C1 segment of cervical spinal cord (tissue), 14 donors: Measurements from ENCODE around the gene DGKZ.
A peak's percentile ranks its signal among the peaks of the same experiment; 100 is the strongest.
"Not testable (repeated sequence)": the region's sequence is repeated elsewhere in the genome, so short reads cannot be mapped to it uniquely, and the experiment has no call there.

Source experiments
- DNase-seq, 14 donors: peaks; one replicate each; lab custom pipeline; 2025; lab: John Stamatoyannopoulos, UW

DGKZ gene

DNA sequence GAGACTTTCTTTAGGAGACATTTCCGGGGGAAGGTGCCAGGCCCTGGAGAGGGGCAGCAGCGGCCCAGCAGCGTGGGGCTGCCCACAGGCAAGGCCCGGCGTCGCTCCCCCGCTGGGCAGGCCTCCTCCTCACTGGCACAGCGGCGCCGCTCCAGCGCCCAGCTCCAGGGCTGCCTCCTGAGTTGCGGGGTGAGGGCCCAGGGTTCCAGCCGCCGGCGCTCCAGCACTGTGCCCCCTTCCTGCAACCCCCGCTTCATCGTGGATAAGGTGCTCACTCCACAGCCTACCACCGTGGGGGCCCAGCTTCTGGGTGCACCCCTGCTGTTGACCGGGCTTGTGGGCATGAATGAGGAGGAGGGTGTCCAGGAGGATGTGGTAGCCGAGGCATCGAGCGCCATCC, 19.0 kb downstream of the DGKZ start:
- DNase-seq = no peak

DNA sequence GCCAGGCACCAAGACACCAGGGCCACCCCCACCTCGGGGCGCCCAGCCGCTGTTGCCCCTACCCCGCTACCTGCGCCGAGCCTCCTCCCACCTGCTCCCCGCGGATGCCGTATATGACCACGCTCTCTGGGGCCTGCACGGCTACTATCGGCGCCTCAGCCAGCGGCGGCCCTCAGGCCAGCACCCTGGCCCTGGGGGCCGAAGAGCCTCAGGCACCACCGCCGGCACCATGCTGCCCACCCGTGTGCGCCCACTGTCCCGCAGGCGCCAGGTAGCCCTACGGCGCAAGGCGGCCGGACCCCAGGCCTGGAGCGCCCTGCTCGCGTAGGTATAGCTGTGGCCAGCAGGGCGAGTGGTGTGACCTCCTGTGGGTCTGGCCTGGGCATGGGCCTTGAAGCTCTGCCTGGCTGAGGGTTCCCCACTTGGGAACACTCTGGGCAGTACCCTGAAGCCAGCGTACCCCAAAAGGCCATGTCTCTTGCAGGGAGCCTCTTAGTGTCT, 19.4 kb downstream of the DGKZ start:
- DNase-seq = no peak

DNA sequence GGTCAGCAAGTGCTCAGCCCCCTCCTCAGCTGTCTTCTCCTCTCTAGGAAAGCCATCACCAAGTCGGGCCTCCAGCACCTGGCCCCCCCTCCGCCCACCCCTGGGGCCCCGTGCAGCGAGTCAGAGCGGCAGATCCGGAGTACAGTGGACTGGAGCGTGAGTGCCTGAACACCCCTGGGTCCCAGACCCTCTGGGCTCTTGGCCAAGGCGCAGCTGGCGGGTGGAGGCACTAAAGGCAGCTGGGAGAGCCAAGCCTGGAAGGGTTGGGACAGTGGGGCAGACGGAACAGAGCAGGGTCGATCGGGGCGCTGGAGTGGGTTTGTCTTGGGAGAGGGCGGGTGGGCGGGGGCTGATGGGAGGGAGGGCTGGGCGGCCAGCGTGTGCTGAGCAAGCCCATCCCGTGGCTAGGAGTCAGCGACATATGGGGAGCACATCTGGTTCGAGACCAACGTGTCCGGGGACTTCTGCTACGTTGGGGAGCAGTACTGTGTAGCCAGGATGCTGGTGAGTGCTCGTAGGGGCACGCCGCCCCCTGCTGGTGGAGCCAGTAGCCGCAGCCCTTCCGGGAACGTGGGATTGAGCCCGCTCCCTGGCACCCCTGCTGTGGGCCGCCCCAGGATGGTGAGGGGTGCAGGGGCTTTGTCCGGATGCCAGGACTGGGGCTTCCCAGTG, 20.1 kb downstream of the DGKZ start:
- peak in 11 of 14 donors; percentile 31 to 70 (median 51) for DNase-seq

DNA sequence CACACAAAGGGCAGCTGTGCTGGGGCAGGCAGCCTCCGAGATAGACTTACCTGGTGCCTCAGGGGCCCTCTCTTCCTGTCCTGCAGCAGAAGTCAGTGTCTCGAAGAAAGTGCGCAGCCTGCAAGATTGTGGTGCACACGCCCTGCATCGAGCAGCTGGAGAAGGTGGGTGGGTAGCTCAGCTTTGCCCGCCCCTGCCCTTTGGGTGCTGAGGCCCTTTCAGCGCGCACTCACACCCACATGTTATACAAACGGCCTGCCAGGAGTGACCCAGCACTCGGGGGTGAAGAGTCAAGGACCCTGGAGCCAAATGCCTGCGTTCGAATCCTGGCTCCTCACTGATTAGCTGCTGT, 20.6 kb downstream of the DGKZ start:
- DNase-seq = no peak

DNA sequence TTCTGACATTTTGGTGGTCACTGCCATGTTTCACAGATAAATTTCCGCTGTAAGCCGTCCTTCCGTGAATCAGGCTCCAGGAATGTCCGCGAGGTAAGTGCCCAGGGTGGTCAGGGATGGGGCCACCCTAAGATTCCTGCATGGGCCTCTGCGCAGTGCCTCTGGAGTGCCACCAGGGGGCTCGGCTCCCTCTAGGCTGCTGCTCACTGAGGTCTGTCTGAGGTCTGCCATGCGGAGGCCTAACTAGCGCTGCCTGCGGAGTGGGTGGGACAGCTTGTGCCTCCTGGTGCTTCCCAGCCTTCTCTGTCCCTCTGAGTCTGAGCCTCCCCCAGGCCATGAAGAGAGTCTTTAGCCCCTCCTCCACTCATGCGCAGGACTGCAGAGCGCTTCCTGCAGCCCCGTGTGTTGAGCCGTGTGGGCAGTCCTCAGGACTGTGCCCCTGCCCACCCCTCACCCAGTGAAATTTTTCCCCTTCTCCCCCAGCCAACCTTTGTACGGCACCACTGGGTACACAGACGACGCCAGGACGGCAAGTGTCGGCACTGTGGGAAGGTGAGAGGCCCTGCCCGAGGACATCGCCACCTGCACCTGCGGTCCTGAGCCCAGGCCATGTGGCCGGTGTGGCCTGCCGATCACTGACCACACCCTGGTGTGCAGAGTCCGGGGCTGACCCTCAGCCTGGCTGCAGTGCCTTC, 22.3 kb downstream of the DGKZ start:
- DNase-seq = no peak

DNA sequence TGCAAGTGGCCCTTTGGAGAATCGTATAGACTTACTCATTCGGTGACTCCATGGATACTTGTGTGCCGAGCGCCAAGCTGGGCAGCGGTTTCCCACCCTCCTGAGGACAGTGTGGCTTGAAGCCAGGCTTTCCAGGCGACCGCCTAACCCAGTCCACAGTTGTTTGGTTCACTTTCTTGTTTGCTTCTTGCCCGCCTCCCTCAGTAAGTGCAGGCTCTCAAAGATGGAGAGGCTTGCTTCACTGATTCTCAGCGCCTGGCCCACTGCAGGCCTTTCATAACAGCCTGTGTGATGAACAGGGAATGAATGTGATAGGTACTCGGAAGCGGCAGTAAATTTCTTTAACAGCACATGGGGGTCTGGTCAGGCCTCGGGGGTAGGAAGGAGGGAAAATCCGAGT, 23.0 kb downstream of the DGKZ start:
- no peak for DNase-seq

DNA sequence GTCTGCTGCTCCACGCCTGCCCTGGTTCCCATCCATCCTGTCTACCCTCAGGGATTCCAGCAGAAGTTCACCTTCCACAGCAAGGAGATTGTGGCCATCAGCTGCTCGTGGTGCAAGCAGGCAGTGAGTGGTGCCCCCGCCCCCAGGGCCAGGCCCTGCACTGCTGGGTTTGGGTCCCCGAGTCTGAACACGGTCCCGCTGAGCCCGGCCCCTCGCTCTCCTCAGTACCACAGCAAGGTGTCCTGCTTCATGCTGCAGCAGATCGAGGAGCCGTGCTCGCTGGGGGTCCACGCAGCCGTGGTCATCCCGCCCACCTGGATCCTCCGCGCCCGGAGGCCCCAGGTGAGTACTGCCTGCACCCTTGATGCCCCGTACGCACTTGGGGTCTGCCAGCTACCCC, 24.0 kb downstream of the DGKZ start:
- not testable (repeated sequence) for DNase-seq

DNA sequence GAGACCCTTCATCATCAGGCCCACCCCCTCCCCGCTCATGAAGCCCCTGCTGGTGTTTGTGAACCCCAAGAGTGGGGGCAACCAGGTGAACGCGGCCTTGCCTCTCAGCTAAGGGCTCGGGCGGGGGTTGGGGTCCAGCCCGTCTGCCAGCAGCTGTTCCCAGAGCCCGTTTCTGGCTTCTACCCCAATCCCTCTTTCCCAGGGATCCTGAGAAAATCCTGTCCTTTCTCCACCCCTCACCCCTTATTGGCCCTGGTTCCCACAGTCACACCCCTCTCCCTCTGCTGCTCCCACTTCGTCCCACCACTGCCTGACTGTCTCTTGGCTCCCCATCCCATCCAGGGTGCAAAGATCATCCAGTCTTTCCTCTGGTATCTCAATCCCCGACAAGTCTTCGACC, 24.8 kb downstream of the DGKZ start:
- DNase-seq = no peak

DNA sequence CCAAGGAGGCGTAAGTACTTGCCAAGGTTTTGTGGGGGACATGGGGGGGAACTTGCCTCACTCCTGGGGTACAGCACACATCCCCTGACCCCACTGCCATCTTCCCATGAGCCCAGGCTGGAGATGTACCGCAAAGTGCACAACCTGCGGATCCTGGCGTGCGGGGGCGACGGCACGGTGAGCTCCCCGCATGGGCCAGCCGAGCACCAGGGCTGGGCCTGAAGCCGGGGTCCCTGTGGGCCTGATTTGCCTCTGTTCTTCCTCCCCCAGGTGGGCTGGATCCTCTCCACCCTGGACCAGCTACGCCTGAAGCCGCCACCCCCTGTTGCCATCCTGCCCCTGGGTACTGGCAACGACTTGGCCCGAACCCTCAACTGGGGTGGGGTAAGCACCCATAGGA, 25.2 kb downstream of the DGKZ start:
- not testable (repeated sequence) for DNase-seq

DNA sequence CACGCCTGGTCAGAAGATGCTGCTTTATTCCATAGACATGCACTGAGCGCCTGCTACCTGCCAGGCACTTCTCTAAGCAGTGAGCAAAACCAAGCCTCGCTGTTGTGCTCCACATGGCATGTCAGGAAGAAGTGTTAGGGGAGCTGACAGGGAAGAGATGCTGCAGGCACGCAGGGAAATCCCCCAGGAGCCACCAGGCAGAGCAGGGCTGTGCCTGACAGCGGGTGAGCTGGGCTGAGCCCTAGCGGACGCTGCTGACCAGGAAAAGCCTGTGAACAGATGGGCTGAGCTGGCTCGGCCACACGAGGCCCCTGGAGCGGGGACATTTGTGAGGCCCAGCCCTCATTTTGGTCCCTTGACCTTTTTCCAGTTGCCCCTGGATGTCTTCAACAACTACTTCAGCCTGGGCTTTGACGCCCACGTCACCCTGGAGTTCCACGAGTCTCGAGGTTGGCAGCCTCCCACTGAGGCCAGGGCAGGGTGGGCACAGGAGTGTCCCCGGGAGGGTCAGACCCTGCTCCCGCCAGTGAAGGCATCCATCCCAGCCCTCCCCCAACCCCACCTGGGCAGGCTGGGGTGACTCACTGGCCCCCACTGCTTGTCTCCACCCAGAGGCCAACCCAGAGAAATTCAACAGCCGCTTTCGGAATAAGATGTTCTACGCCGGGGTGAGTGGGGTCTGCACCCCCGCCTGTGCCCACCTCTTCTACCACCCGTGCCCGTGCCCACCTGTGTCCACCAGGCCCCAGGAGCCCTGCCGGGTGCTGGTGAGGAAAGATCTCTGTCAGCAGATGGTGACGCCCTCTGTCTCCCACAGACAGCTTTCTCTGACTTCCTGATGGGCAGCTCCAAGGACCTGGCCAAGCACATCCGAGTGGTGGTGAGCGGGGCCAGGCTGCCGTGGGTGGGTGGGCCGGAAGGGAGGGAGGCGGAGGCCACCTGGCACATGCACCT, 26.8 kb downstream of the DGKZ start:
- peak in 1 of 14 donors; percentile 24 for DNase-seq

DNA sequence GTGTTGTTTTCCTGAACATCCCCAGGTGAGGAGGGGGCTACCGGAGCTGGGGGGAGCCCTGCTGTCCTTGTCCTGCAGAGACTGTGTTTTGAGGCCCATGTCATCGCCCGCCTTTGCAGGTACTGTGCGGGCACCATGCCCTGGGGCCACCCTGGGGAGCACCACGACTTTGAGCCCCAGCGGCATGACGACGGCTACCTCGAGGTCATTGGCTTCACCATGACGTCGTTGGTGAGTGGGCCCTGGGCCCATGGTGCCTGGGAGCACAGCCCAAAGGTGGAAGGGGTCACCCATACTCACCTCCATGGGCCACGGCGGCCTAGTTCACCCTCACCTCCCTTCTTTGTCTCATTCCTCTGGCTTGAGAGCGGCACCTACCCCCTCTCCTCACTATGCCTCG, 27.6 kb downstream of the DGKZ start:
- no peak for DNase-seq

DNA sequence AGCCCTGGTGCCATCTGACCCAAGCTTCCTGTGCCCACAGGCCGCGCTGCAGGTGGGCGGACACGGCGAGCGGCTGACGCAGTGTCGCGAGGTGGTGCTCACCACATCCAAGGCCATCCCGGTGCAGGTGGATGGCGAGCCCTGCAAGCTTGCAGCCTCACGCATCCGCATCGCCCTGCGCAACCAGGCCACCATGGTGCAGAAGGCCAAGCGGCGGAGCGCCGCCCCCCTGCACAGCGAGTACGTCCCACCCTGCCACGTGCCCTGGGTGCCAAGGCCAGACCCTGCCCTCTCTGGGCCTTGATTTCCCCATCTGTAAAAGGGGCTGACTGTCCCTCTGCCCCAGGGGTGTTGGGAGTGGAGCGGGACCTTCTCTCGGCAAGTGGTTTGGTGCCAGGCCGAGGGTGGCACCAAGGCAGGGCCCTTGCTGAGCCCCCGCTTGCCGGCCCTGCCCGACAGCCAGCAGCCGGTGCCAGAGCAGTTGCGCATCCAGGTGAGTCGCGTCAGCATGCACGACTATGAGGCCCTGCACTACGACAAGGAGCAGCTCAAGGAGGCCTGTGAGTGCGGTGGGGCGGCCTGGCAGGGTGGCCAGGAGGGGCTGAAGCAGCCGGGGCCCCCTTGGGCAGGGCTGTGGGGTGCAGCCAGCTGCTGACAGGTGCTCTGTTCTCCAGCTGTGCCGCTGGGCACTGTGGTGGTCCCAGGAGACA, 28.3 kb downstream of the DGKZ start:
- DNase-seq = no peak

DNA sequence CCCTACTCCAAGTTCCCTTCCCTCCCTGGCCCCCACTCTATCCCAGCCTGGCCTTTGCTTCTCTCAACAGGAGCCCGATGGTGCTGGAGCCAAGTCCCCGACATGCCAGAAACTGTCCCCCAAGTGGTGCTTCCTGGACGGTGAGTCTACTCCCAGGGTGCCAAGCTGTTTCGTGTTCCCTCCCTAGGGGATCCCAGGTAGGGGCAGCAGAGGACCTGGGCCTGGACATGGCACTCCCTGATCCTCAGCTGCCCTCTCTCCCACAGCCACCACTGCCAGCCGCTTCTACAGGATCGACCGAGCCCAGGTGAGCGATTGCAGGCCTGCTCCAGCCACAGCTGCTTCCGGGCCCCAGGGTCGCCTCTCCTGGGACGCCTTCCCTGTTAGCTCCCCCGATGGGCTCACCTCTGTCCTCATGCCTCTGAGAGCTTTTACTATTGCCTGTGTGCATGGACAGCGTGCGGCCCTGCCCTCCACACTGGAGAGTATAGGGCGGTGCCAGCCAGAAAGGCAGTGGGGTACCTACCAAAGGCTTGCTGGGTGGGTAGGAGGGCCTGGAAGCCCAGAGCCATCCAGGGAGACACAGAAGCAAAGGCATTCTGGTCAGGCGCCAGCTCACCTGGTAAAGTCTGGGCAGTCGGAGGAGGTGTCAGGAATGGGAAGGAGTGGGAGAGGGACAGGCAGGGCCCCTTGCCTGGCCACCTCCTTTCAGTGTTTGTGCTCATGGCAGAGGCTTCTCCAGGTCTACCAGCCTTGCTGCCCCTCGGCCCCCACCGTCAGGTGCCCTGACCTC, 29.2 kb downstream of the DGKZ start:
- no peak for DNase-seq

DNA sequence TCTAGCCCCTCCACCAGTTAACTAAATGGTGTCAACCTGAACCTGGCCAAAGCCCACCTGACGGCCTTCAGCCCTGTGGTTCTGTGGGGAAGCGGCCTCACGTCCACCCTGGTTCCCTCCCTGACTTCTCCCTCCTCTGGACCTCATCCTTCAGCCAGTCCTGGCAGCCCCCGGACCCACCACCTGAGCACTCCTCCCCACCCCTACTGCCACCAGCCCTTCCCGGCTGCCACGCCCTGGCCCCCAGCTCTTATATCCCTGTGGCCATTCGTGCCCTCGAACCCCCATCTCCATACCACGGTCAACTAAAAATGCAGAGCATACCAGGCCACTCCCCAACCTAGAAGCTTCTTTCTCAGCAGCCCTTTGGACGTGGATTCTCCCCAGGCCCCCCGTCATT, 30.0 kb downstream of the DGKZ start:
- no peak for DNase-seq

DNA sequence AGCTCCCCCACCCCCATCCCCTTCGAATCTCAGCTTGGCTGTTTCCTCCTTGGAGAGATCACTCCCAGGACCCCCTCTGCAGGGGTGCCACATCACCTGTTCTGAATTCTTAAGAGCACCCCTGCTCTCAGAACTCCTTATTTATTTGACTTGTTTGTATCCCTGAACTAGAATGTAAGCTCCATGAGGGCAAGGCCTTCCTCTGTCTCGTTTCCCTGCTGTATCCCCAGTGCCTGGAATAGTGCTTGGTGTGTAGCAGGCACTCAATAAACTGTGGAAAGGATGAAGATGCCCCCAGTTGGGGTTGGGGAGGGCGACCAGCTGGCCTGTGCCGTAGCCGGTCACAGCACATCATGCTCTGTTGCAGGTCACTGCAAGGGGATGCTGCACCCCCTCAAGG, 30.6 kb downstream of the DGKZ start:
- DNase-seq = no peak

DNA sequence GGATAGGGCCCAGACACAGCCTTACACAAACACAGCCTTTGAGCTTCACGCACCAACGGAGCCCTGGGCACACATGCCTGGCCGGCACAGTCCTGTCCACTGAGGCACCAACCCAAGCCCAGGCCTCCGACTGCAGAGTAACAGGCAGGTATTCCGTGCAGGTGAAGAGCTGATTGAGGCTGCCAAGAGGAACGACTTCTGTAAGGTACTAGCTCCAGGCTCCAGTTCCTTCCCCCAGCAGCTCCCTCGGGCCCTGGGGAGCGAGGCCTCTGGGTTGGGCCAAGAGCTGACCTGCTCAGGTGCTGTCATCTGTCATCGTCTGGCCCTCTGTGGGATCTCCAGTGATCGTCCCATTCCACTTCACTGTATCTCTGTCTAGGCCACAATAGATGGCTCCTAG, 31.0 kb downstream of the DGKZ start:
- no peak for DNase-seq

DNA sequence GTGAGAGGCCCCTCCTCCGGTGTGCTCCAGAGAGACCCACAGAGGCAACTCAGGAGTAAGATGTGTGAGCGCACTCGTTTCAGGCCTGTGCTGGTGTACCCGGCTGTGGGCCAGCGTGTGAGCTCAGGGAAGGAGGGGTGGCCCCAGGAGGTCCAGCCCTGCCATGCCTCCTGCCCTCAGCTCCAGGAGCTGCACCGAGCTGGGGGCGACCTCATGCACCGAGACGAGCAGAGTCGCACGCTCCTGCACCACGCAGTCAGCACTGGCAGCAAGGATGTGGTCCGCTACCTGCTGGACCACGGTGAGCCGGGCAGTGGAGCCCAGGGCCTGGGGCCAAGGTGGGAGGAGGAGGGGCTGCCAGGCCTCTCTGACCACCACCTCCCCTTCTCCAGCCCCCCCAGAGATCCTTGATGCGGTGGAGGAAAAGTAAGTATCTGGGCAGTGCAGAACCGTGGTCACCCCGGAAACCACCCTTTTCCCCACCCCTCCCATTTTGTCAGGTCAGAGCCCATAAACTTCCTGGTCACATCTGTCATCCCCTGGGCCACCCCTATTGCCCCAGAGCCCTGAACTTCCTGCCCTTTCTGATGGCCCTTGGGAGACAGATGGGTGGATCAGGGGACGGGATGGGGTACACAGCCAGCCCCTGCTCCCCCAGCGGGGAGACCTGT, 31.7 kb downstream of the DGKZ start:
- no peak for DNase-seq

DNA sequence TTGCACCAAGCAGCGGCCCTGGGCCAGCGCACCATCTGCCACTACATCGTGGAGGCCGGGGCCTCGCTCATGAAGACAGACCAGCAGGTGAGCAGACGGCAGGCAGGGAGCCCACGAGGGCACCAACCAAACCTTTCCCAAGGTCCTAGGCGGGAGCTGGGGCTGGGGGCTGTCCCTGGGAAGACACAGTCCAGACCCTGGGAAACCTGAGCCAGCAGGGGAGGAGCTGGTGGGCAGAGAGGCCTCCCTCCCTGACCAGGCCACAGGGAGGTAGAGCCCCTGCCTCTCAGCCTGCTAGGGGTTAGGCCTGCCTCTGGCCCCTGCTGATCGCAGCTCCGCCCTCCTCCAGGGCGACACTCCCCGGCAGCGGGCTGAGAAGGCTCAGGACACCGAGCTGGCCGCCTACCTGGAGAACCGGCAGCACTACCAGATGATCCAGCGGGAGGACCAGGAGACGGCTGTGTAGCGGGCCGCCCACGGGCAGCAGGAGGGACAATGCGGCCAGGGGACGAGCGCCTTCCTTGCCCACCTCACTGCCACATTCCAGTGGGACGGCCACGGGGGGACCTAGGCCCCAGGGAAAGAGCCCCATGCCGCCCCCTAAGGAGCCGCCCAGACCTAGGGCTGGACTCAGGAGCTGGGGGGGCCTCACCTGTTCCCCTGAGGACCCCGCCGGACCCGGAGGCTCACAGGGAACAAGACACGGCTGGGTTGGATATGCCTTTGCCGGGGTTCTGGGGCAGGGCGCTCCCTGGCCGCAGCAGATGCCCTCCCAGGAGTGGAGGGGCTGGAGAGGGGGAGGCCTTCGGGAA, 32.4 kb downstream of the DGKZ start:
- DNase-seq = not testable (repeated sequence)

DNA sequence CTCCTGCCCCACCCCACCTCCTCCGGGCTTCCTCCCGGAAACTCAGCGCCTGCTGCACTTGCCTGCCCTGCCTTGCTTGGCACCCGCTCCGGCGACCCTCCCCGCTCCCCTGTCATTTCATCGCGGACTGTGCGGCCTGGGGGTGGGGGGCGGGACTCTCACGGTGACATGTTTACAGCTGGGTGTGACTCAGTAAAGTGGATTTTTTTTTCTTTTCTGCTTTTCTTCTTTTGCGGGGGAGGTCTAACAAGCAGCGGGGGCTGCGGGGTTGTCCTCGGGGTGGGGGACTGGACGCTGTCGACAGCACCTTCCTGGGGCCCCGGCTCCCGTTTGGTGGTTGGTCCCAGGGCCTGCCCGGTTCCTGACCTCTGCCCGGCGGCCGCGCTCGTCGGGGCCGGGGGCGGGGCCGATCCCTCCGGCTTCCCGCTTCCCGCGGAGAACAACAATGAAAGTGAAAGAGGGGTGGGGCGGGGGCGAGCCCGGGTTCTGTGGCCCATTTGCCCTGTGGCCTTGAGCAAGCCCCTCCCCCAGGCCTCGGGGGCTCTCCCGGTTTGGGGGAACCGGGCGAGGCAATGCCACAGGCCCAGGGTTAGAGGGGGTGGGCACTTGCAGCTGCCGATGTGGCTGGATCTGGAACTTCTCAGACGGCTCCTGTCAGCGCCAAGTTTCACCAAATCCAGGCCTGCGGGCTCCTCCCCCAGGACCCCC, 33.2 kb downstream of the DGKZ start:
- DNase-seq = peak in 4 of 14 donors; percentile 15 to 51 (median 17)
